Activated naive CD4-positive, alpha-beta T cell treated with anti-CD3 and anti-CD28 coated beads, Interleukin-2, amount 50 U/mL, for 72 hours (primary cell): ENCODE results near the gene OIT3. TPM values are rescaled to one million over a fixed set of nuclear protein-coding genes. Genes with fewer than 3 reads are reported as not detected.

Source experiments
- ATAC-seq, 2 donors: fragments of 150-1000 bp; cut with Tn5 transposase; 2 replicates each; pipeline ENCODE4 v1.10.0; 2021; ENCODE audit warnings: mild to moderate bottlenecking in 2 of 2, moderate library complexity in 2 of 2
- DNase-seq, 2 donors: peaks; one replicate each; pipeline ENCODE4 v3.0.0; 2021 to 2022; ENCODE audit warnings: low spot score in 2 of 2
- H3K27ac Mint-ChIP-seq, 2 donors: one replicate each; pipeline ENCODE4 v1.8.0; 2022; ENCODE audit warnings: mild to moderate bottlenecking in 2 of 2, mixed read lengths in 2 of 2
- H3K36me3 Mint-ChIP-seq, 2 donors: one replicate each; pipeline ENCODE4 v1.8.0; 2022; ENCODE audit warnings: mixed read lengths in 2 of 2
- H3K9me3 Mint-ChIP-seq, 2 donors: one replicate each; pipeline ENCODE4 v1.8.0; 2022; ENCODE audit warnings: mixed read lengths in 2 of 2
- total RNA-seq, 2 donors: library from RNA; stranded (reverse); gene quantifications; one replicate each; pipeline ENCODE4 v1.2.3, GENCODE V29; 2022

The OIT3 gene
- total RNA-seq, 2 donors from 2014 or later = not detected

- DNase-seq (no peak), ATAC-seq (no peak)
- H3K9me3 Mint-ChIP-seq = peaks cover 10 to 16% of the 10 kb centered on the region in 2 donors
- peaks cover 10 to 20% of the 10 kb centered on the region in 2 donors for H3K36me3 Mint-ChIP-seq
- no peak overlapping the region for H3K27ac Mint-ChIP-seq
Observed at GRCh38 chr10:72924351-72924750, 30.8 kb downstream of the OIT3 start.

- ATAC-seq (no peak), DNase-seq (no peak)
- H3K9me3 Mint-ChIP-seq = peaks cover 10% of the 10 kb centered on the region in 2 donors
- H3K27ac Mint-ChIP-seq = no peak overlapping the region
- peaks cover 3 to 12% of the 10 kb centered on the region in 2 donors for H3K36me3 Mint-ChIP-seq
Observed at GRCh38 chr10:72925951-72926465, 32.5 kb downstream of the OIT3 start.

GRCh38 chr10:72927485-72927884 is 33.9 kb downstream of the OIT3 start:
- H3K36me3 Mint-ChIP-seq = peaks cover 0 to 2% of the 10 kb centered on the region in 2 donors
- ATAC-seq (no peak), DNase-seq (no peak)
- no peak overlapping the region for H3K27ac Mint-ChIP-seq
- peaks cover 1% of the 10 kb centered on the region in 2 donors for H3K9me3 Mint-ChIP-seq

- Mint-ChIP-seq H3K27ac (no peak overlapping the region), H3K36me3 (no peaks in the 10 kb centered on the region), H3K9me3 (no peaks in the 10 kb centered on the region)
- ATAC-seq (no peak), DNase-seq (no peak)
Observed at GRCh38 chr10:72928798-72929197, 35.3 kb downstream of the OIT3 start.

GRCh38 chr10:72930276-72930675 is 36.7 kb downstream of the OIT3 start:
- Mint-ChIP-seq H3K9me3 (no peaks in the 10 kb centered on the region), H3K36me3 (no peaks in the 10 kb centered on the region), H3K27ac (no peak overlapping the region)
- ATAC-seq = no peak
- no peak for DNase-seq

GRCh38 chr10:72932259-72933015 is 38.9 kb downstream of the OIT3 start:
- no peak for DNase-seq
- Mint-ChIP-seq H3K36me3 (no peaks in the 10 kb centered on the region), H3K27ac (no peak overlapping the region), H3K9me3 (no peaks in the 10 kb centered on the region)
- no peak for ATAC-seq

GRCh38 chr10:72935361-72935760 is 41.8 kb downstream of the OIT3 start:
- no peaks in the 10 kb centered on the region for H3K36me3 Mint-ChIP-seq
- ATAC-seq (no peak), DNase-seq (no peak)
- H3K9me3 Mint-ChIP-seq = no peaks in the 10 kb centered on the region
- no peak overlapping the region for H3K27ac Mint-ChIP-seq

GRCh38 chr10:72943498-72944234 is 50.1 kb downstream of the OIT3 start:
- Mint-ChIP-seq H3K9me3 (no peaks in the 10 kb centered on the region), H3K36me3 (no peaks in the 10 kb centered on the region), H3K27ac (no peak overlapping the region)
- no peak for DNase-seq
- no peak for ATAC-seq

- ATAC-seq (no peak), DNase-seq (no peak)
- H3K9me3 Mint-ChIP-seq = no peaks in the 10 kb centered on the region
- no peaks in the 10 kb centered on the region for H3K36me3 Mint-ChIP-seq
- no peak overlapping the region for H3K27ac Mint-ChIP-seq
Observed at GRCh38 chr10:72946963-72947362, 53.4 kb downstream of the OIT3 start.

- Mint-ChIP-seq H3K27ac (no peak overlapping the region), H3K9me3 (no peaks in the 10 kb centered on the region), H3K36me3 (no peaks in the 10 kb centered on the region)
- ATAC-seq (no peak), DNase-seq (no peak)
Observed at GRCh38 chr10:72948762-72949161, 55.2 kb downstream of the OIT3 start.

- H3K36me3 Mint-ChIP-seq = no peaks in the 10 kb centered on the region
- no peak for DNase-seq
- H3K9me3 Mint-ChIP-seq = no peaks in the 10 kb centered on the region
- H3K27ac Mint-ChIP-seq = no peak overlapping the region
- ATAC-seq = no peak
Observed at GRCh38 chr10:72951760-72952159, 58.2 kb downstream of the OIT3 start.

GRCh38 chr10:72952189-72952588 is 58.6 kb downstream of the OIT3 start:
- DNase-seq (no peak), ATAC-seq (no peak)
- Mint-ChIP-seq H3K27ac (no peak overlapping the region), H3K36me3 (no peaks in the 10 kb centered on the region), H3K9me3 (no peaks in the 10 kb centered on the region)

GRCh38 chr10:72952642-72953158 is 59.2 kb downstream of the OIT3 start:
- ATAC-seq = no peak
- Mint-ChIP-seq H3K36me3 (no peaks in the 10 kb centered on the region), H3K27ac (no peak overlapping the region), H3K9me3 (no peaks in the 10 kb centered on the region)
- DNase-seq = no peak

- ATAC-seq (no peak), DNase-seq (no peak)
- no peaks in the 10 kb centered on the region for H3K9me3 Mint-ChIP-seq
- H3K27ac Mint-ChIP-seq = no peak overlapping the region
- no peaks in the 10 kb centered on the region for H3K36me3 Mint-ChIP-seq
Observed at GRCh38 chr10:72953687-72954086, 60.1 kb downstream of the OIT3 start.

GRCh38 chr10:72954230-72954595 is 60.7 kb downstream of the OIT3 start:
- ATAC-seq = no peak
- no peak overlapping the region for H3K27ac Mint-ChIP-seq

GRCh38 chr10:72954596-72955554 is 61.3 kb downstream of the OIT3 start, which contains the start of gene PLA2G12B:
TSS of gene PLA2G12B (minus strand) at chr10:72954806. CDS start at chr10:72954685, 121 bp downstream.
- ATAC-seq (no peak), DNase-seq (no peak)
- Mint-ChIP-seq H3K36me3 (no peaks in the 10 kb centered on the region), H3K27ac (no peak within 1 kb of the TSS), H3K9me3 (no peaks in the 10 kb centered on the region)

More at GRCh38 chr10:72954230-72954595, 60.7 kb downstream of the OIT3 start:
- DNase-seq = no peak
- no peaks in the 10 kb centered on the region for H3K36me3 Mint-ChIP-seq
- H3K9me3 Mint-ChIP-seq = no peaks in the 10 kb centered on the region
